COR-L47 (cell line): Measurements from ENCODE around the gene ANKS1B.
"Not testable (repeated sequence)": the region's sequence is repeated elsewhere in the genome, so short reads cannot be mapped to it uniquely, and the experiment has no call there.

Experiments used
- DNase-seq: peaks from one replicate; lab custom pipeline; 2025; lab: John Stamatoyannopoulos, UW

Gene ANKS1B

GRCh38 chr12:98807187-98807586, 1177.5 kb downstream of the ANKS1B start:
- no peak for DNase-seq

DNA sequence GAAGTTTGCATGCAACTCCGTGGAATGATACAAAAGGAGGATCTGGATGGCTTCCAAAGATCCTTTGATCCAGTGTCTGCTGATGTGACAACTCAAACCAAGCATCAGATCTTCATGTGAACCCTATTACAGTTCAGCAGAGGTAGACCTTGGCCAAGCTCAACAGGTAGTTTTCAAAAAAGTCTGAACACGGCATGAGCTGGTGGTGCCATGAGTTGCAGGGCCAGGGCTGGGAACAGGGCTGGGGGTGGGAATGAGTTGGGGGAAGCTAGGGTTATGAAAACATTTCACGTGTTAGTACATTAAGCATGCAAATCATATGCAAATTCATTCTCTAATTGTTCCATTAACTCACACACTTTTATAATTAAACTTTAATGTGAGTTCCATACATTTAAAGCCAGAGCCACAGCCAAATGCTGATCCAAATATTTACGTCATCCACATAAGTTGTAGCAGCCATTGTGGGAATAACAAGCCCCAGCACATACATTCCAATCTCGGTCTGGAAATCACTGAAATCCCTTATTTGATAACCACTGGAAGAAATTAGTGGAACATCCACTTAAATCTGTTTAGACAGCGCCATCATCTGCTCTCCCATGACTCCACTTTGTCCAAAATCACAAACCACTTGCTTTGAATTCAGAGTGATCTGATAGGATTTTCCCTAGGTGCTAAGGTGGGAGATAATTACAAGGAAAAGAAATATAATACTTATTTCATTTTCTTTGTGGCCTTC, 1181.1 kb downstream of the ANKS1B start:
- no peak for DNase-seq

- no peak for DNase-seq
Observed at GRCh38 chr12:98799822-98800221, 1184.9 kb downstream of the ANKS1B start.

DNA sequence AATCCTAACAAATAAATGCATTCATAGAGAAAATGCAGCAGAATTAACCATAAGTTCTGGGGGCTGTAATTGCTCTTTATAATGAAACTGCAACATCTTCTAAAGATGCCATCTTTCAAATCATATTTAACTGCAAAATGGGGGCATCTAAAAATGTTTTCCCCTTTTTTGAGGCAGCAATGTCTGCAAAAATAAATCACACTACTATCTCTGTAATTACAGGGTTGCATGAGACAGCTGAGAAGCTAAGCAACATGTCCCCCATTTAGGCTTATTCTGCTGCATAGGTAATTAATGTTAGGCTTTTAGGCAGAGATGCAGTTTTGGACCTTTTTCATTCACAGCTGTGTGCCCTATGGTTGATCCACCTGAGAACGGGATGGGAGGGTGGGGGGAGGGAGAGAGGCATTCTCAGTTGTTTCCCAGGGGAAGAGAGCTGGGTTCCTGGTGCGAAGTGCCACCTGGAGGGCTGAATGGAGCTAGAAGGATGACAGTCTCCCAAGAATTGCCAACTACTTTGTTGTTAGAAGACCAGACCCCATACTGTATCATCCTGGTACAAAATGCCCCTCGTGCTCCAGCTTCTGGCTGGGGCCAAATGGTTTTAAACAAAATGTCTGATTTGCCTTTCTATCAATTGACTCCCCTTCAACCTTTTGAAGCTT, 1185.5 kb downstream of the ANKS1B start:
- no peak for DNase-seq

DNA sequence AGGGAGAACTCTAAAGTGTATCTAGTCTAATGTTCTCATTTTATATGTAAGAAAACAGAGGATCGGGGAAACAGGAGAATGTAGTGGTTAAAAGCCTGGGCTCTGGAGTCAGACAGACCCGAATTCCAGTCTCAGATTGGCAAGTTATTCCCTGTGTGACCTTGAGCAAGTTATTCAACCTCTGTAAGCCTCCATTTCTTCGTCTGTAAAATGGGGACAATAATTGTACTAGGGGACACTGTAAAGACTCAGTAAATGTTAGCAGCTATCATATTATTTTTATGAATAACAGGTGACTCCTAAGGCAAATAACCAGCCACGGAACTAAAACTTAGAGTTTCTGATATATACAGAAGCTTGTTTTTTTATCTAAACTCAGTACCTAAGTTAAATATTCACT, 1187.5 kb downstream of the ANKS1B start:
- no peak for DNase-seq

DNA sequence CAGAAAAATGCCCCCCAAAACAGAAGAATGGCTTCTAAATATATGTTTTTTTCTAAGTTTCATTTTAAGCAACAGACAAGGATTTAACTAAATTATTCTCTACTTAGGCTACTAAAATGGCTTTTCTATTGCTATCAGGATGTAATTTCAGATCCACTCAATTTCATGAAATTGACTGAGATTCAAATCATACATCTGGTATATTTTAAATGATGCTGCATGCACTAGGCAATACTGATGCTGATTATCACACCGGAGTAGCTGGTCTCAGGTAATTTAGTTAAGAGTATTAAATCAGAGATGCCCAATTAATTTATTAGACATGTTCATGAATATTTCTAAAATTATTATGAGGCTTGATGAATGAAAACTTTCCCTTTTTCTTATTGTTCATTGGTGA, 1188.0 kb downstream of the ANKS1B start:
- DNase-seq: no peak

- no peak for DNase-seq
Observed at GRCh38 chr12:98793121-98793520, 1191.6 kb downstream of the ANKS1B start.

DNA sequence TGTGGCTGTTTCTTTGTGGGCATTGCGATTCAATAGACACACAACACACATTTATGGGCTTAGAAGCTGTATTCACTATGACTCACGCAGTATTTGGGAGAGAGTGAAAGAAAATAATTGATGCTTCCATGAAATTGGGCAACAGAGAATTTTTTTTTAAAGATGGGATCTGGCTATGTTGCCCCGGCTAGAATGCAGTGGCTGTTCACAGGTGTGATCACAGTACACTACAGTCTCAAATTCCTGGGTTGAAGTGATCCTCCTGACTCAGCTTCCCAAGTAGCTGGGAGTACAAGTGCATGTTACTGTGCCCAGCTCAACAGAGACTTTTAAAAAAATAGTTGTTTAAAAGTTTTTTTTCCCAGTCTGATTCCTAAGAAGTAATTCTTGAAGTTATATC, 1193.3 kb downstream of the ANKS1B start:
- no peak for DNase-seq

DNA sequence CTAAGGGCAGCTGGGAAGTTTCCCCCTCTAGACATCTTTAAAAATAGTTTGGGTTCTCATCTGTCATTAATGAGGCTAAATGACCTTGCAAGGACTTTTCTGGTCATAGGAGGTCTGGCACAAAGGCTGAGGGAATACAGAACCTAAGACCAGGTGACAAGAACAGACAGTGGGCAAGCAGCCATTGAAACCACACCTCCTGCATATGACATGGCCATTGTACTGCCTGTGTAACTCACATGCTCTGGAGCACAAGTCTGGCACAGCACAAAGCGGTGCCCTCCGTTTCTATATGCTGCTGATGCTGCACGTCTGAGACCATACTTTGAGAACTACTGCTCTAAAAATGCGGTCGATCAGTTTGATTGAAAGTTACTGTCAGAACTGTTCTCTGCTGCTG, 1196.3 kb downstream of the ANKS1B start:
- no peak for DNase-seq

DNA sequence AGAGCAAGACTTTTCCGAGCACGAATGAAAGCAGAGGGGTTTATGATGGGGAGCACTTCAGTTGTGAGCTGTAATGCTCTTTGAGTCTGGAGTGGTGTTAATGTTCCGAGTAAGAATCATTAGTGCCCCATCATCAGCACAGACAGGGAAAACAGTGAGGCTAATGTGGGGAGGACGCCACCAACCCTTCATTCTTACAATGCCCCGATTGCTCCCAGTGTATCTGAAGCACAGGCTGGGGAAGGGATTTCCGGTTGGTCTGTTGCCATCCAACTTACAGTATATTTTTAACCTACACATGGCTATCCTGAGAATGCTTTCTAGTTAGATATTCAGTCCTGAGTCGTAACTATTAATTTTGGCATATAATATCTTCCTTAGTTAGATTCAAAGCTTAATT, 1198.1 kb downstream of the ANKS1B start:
- no peak for DNase-seq

GRCh38 chr12:98783420-98783819, 1201.3 kb downstream of the ANKS1B start:
- no peak for DNase-seq

GRCh38 chr12:98780261-98780660, 1204.5 kb downstream of the ANKS1B start:
- no peak for DNase-seq

GRCh38 chr12:98772818-98773217, 1211.9 kb downstream of the ANKS1B start:
- no peak for DNase-seq

DNA sequence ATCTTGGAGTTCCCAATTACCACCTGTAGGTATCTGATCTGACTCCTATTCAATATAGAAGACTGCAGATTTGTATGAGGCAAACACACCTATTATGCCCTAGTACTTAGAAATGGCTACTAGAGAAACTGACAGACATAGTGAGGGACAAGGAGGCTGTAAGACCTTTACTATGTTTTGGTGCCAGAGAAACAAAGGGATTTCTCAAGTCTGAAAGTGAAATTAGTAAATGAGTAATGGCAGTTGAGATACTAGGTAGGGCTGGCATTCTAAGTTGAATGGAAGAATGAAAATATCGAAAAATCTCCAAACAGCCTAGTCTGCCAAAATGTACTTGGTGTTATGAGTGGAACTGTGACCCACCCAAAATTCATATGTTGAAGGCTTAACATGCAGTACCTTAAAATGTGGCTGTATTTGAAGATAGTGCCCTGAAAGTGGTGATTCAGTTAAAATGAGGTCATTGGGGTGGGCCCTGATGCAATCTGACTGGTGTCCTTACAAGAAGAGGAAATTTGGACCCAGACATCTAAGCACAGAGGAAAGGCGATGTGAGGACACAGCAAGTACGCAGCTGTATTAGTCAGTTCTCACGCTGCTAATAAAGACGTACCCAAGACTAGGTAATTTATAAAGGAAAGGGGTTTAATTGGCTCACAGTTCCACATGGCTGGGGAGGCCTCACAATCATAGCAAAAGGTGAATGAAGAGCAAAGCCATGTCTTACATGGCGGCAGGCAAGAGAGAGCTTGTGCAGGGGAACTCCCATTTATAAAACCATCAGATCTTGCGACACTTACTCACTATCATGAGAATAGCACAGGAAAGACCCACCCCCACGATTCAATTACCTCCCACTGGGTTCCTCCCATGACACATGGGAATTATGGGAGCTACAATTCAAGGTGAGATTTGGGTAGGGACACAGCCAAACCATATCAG, 1212.7 kb downstream of the ANKS1B start:
- DNase-seq: no peak

- no peak for DNase-seq
Observed at GRCh38 chr12:98770230-98770629, 1214.5 kb downstream of the ANKS1B start.

GRCh38 chr12:98769068-98769467, 1215.7 kb downstream of the ANKS1B start:
- DNase-seq: no peak

GRCh38 chr12:98767248-98767647, 1217.5 kb downstream of the ANKS1B start:
- no peak for DNase-seq

DNA sequence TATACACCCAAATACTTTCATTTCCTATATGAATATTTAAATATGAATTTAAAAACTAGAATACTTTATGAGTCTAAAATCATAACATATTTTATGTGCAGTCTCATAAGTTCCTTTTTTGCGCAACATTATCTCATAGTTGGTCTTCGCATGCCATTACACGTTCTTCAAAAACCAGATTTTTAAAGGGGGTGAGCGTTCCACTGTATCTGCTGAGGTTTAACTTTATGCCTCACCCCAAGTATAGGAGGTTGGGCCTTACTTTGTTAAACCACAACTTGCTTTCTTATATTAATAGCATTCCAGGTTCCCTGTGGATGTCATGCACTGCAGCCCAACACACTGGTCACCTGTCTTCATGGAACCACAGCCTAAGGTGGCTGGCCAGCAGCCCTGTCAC, 1221.1 kb downstream of the ANKS1B start:
- DNase-seq: no peak

GRCh38 chr12:98758331-98758730, 1226.4 kb downstream of the ANKS1B start:
- no peak for DNase-seq

GRCh38 chr12:98757455-98757854, 1227.3 kb downstream of the ANKS1B start:
- no peak for DNase-seq

GRCh38 chr12:98755855-98756254, 1228.9 kb downstream of the ANKS1B start:
- not testable (repeated sequence) for DNase-seq

GRCh38 chr12:98754095-98754494, 1230.6 kb downstream of the ANKS1B start:
- no peak for DNase-seq

DNA sequence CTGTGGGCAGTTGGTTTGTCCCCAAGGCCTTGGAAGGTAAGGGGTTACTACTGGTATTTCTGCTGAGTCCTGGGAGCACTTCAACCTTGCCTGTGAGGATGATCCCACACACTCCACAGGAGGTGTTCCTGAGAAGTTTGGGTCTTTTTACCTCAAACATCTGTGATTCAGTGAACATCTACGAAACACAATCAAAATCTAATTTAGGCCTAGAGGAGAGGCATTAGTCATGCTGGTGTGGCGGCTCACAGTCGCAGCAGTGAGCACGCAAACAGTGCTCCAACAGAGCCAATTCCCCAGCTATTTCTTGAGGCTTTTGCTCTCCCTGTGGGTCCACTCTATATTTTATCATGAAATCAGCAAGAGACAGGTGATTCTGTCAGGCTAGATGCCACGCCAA, 1232.0 kb downstream of the ANKS1B start:
- DNase-seq: no peak
